Fibroblast of pulmonary artery (primary cell): ENCODE results near the gene ADGRL3.
A peak's percentile ranks its signal among the peaks of the same experiment; 100 is the strongest.
"Not testable (repeated sequence)": the region's sequence is repeated elsewhere in the genome, so short reads cannot be mapped to it uniquely, and the experiment has no call there.

Experiments used
- DNase-seq: peaks from one replicate; pipeline ENCODE4 v3.0.0-alpha.2; 2010; ENCODE audit warnings: low read depth
- H3K4me3 ChIP-seq: replicated peaks from 2 replicates; pipeline ENCODE4 v1.5.1; 2011; ENCODE audit warnings: low read depth, mild to moderate bottlenecking, control low read depth, low read length, moderate library complexity
- TF ChIP-seq, protein P1 (sequence below): IDR thresholded peaks from 2 replicates; pipeline ENCODE4 v1.5.1; 2011; ENCODE audit warnings: mild to moderate bottlenecking, control low read depth, low read length, inconsistent platforms; ENCODE audit errors: missing control alignments

Gene ADGRL3

DNA sequence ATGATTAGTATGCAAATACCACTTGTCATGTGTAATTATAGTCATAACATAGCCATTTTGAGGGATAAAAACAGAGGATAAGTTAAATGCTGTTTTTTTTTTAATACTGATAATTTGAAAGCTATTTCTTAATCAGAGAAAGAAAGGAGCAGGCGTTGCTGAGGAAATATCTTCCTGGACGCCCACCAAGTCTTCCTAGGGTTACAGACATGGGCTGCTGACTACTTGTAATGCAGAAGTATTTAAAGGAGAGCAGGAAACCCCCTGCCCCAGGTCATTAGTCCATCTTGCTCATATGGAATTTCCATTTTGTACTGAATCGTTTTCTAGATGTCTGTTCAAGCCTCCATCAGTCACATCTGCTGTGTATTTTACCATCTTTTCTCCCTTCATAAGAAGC lies 176.2 kb downstream of the ADGRL3 start:
- DNase-seq: peak; percentile 25
- TF ChIP-seq, protein P1, sequence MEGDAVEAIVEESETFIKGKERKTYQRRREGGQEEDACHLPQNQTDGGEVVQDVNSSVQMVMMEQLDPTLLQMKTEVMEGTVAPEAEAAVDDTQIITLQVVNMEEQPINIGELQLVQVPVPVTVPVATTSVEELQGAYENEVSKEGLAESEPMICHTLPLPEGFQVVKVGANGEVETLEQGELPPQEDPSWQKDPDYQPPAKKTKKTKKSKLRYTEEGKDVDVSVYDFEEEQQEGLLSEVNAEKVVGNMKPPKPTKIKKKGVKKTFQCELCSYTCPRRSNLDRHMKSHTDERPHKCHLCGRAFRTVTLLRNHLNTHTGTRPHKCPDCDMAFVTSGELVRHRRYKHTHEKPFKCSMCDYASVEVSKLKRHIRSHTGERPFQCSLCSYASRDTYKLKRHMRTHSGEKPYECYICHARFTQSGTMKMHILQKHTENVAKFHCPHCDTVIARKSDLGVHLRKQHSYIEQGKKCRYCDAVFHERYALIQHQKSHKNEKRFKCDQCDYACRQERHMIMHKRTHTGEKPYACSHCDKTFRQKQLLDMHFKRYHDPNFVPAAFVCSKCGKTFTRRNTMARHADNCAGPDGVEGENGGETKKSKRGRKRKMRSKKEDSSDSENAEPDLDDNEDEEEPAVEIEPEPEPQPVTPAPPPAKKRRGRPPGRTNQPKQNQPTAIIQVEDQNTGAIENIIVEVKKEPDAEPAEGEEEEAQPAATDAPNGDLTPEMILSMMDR: no peak
- no peak overlapping the region for H3K4me3 ChIP-seq

DNA sequence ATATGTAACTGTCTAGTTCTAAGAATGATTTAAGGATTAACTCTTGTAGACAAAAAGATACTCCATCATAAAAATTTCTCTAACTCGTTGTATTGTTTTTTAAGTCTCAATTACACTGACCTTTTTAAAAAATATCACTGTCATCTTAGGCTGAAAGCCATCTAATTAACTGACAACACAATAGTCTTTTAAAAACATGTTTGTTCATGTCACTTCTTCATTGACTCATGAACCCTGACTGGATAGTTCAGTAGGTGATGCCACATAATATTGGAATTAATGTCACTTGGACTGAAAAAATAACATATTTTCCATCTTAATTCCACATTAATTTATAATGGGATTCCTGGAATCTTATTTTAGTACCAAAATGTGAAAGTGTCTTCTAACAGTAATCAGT lies 179.3 kb downstream of the ADGRL3 start:
- DNase-seq: no peak
- TF ChIP-seq, protein P1: no peak
- no peak overlapping the region for H3K4me3 ChIP-seq

DNA sequence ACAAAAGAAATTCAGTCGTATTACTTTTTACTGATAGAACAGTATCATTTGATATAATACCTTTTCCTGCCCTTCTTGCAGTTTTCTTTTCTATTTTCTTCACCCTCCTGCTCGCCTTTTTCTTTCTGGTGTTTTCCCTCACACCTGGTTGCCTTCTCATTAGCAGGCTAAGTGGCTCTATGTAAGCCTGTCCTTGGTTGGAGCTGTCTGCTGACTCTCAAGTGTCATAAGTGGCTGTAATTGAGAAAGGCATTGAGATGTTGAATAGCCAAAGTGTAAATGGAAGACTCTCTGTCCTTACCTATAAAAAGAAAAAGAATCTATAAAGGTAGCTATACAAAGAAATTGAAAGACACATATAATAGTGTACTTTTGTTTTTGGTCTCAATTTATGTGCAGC lies 180.7 kb downstream of the ADGRL3 start:
- H3K4me3 ChIP-seq: no peak overlapping the region
- DNase-seq: no peak
- TF ChIP-seq, protein P1: no peak

DNA sequence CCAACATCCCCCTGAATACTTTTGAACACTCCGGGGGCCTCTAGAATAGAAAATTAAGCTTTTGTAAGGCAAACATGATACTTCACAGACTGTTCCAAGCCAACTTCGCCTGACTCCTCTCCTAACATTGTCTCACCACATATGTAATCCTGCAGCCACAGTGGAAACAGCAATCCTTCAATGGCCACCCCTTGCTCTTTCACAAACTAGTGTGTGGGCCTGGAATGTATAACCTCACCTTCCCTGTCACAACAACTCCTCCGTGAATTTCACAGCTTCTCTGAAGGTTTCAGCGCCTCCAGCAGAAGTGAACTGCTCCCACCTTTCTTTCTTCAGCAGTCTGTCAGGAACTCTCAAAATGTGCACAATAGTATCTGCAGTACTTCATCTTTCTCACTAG lies 185.1 kb downstream of the ADGRL3 start:
- TF ChIP-seq, protein P1: no peak
- no peak for DNase-seq
- H3K4me3 ChIP-seq: no peak overlapping the region

DNA sequence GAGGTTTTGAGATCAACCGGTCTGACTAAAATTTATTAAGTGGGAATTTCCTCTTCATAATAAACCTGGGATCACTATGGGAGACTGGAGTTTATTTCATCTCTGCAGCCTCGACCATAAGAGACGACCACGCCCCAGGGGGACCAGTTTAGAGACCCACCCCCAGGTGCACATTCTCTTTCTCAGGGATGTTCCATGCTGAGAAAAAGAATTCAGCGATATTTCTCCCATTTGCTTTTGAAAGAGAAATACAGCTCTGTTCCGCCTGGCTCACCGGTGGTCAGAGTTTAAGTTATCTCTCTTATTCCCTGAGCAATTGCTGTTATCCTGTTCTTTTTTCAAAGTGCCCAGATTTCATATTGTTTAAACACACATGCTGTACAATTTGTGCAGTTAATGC lies 187.2 kb downstream of the ADGRL3 start:
- not testable (repeated sequence) for DNase-seq, H3K4me3 ChIP-seq

DNA sequence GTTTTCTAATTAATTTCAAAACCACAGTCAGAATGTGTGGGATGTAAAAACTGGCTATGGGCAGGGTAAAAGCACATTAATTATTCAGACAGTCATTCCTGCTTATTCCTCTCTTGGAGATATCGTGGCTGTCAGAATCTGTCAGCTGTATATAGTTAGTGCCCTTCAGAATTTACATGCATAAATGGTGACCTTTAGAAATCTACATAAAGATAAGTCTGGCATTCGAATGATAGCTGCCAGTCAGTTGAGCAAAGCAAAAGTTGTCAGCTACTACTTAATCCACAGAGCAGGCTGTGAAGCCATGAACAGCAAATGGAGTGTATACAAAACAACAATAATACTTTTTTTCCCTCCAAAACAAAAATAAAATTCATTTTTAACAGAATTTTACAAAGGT lies 189.5 kb downstream of the ADGRL3 start:
- no peak for DNase-seq

DNA sequence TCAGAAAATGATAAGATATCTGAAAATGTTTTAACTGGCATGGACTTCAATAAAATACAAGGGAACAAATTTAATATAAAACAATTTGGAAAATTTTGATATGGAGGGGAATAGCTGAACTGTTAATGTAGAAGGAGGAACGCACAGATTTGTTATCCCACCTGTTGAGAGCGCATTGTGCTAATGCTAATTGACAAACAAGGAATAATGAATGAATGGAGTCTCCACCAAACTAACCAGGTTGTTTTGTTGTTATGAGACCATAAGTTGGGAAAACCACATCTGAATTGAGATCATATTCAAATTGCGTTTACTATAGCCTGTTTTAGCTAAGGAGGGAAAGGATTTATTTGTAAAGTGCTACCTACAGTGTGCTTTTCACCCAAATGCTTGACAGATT lies 195.6 kb downstream of the ADGRL3 start:
- DNase-seq: no peak
- H3K4me3 ChIP-seq: no peak overlapping the region
- TF ChIP-seq, protein P1: no peak

More for the DNA sequence above, 189.5 kb downstream of the ADGRL3 start:
- TF ChIP-seq, protein P1: no peak
- H3K4me3 ChIP-seq: no peak overlapping the region
